ENCODE data around the gene PCDH12. TPM values are rescaled to one million over a fixed set of nuclear protein-coding genes. Genes with fewer than 3 reads are reported as not detected.

PCDH12 gene
- total and polyA plus RNA-seq, 2 donors (not counting 3 experiments of a cell fraction or from before 2014, with no cell fraction given) = 6.2 to 20.4 TPM

GRCh38 chr5:141915881-141916336, 42.1 kb downstream of the PCDH12 start:
- Histone ChIP-seq H3K4me1 (ENCODE audit: control insufficient read depth, extremely low read depth, insufficient read depth, low read length) (peaks cover 3% of the 10 kb centered on the region), H3K36me3 (ENCODE audit: control insufficient read depth in 2 of 2, extremely low read depth in 1 of 2, insufficient read depth in 2 of 2, low read length in 2 of 2) (no peaks in the 10 kb centered on the region), H3K9ac (replicated peaks; ENCODE audit: extremely low read depth, insufficient read depth, low read length) (no peak overlapping the region), H3K4me2 (ENCODE audit: insufficient read depth, low read length) (no peak overlapping the region), H3K79me2 (ENCODE audit: control insufficient read depth, insufficient read depth, low read length) (no peaks in the 10 kb centered on the region), H3K4me3 (replicated peaks in 1 of 3; ENCODE audit: insufficient read depth in 1 of 3, low read depth in 1 of 3, low read length in 3 of 3) (no peak overlapping the region), H3K27me3 (ENCODE audit: control insufficient read depth in 2 of 2, insufficient read depth in 2 of 2, low read length in 2 of 2) (peaks cover 9 to 14% of the 10 kb centered on the region in 2 experiments), H2AFZ (ENCODE audit: low read depth, low read length) (no peak overlapping the region), H3K9me3 (replicated peaks; ENCODE audit: control insufficient read depth, insufficient read depth, low read length) (no peaks in the 10 kb centered on the region), H4K20me1 (replicated peaks; ENCODE audit: control insufficient read depth, extremely low read depth, insufficient read depth, low read length) (no peaks in the 10 kb centered on the region), H3K27ac (ENCODE audit: insufficient read depth, low read depth, low read length) (no peak overlapping the region), H3K9me1 (replicated peaks; ENCODE audit: control insufficient read depth, extremely low read depth, insufficient read depth, low read length) (no peaks in the 10 kb centered on the region)
- dilution Hi-C loops (cut with MboI; ENCODE audit: extremely low pct_ligation_motif_present, low sequenced_read_pairs) = no loop called here
- TF ChIP-seq FOS (IDR thresholded peaks at IDR 0.05; ENCODE audit: borderline replicate concordance, insufficient read depth, low read length) (no peak), GATA2 (IDR thresholded peaks at IDR 0.05; ENCODE audit: insufficient read depth, insufficient read length, low read depth, low read length) (no peak), EZH2 (IDR thresholded peaks at IDR 0.05; ENCODE audit: borderline replicate concordance, low read depth, low read length, severe bottlenecking) (no peak), MYC (IDR thresholded peaks at IDR 0.05; ENCODE audit: low read depth, low read length) (no peak), POLR2AphosphoS5 (IDR thresholded peaks at IDR 0.05; ENCODE audit: insufficient read depth, low read depth, low read length) (no peak), CTCF (IDR thresholded peaks at IDR 0.05; ENCODE audit: extremely low read depth in 1 of 2, insufficient read depth in 1 of 2, low read depth in 1 of 2, low read length in 2 of 2) (no peak), POLR2A (IDR thresholded peaks at IDR 0.05; ENCODE audit: low read depth, low read length) (no peak), MAX (IDR thresholded peaks at IDR 0.05; ENCODE audit: insufficient read depth, insufficient read length) (no peak), JUN (IDR thresholded peaks at IDR 0.05; ENCODE audit: borderline replicate concordance, insufficient read depth, insufficient read length, low read depth) (no peak)
- intact Hi-C loops (cut with micrococcal nuclease) = no loop called here
- DNase-seq (ENCODE audit: low read depth, low spot score) (no peak), FAIRE-seq (no peak)
- ChIA-PET CTCF (interaction anchor here (0.7 to 5.1 kb wide), 7 partner anchors 16 to 223 kb away, joined by 3 to 36 read pairs (median 5); partner anchors contain the start of gene RNF14), POLR2A (no interaction called here)
- BruUV-seq (replicated peaks) = no TSS peak
